Epithelial cell of alveolus of lung (primary cell): ENCODE data around the gene GIN1. TPM values are rescaled to one million over a fixed set of nuclear protein-coding genes. Genes with fewer than 3 reads are reported as not detected.

Experiments used
- total RNA-seq: library from RNA; depleted of rRNA; stranded (reverse); fragments of >200 nt; gene quantifications from 2 replicates; pipeline ENCODE4 v1.2.1, GENCODE V29; 2015

The GIN1 gene
- total RNA-seq: 3.1 and 3.5 TPM in 2 replicates

GRCh38 chr5:103119765-103120606, at the start of gene GIN1, which contains the start of gene PPIP5K2:
Gene GIN1, minus strand, starts transcription at chr5:103120138. Its CDS starts 11,431 bp downstream, at chr5:103108707.
Gene PPIP5K2, plus strand, starts transcription at chr5:103120301. Its CDS starts 9,289 bp downstream, at chr5:103129590.

Other genes starting within 250 kb of the GIN1 start
- gene PPIP5K2, start 163 bp upstream of the GIN1 start, total RNA-seq: 16.4 and 24.0 TPM in 2 replicates
- gene MACIR, start 138.6 kb upstream of the GIN1 start, total RNA-seq: 4.6 and 8.9 TPM in 2 replicates